PFSK-1 (cell line): Measurements from ENCODE around the gene DHFR.

Experiments
- FOXP2 ChIP-seq: optimal IDR thresholded peaks from 2 replicates; pipeline ENCODE3; 2011; ENCODE audit warnings: borderline replicate concordance, control low read depth, inconsistent platforms; ENCODE audit not compliant: insufficient read depth; ENCODE audit errors: extremely low read length, extremely low read depth
- POLR2AphosphoS5 ChIP-seq: IDR thresholded peaks from 2 replicates; pipeline ENCODE4 v1.6.1; 2012; ENCODE audit warnings: low read depth, mild to moderate bottlenecking, control low read depth, low read length, moderate library complexity
- SIN3A ChIP-seq: IDR thresholded peaks from 2 replicates; pipeline ENCODE4 v1.6.1; 2012; ENCODE audit warnings: mild to moderate bottlenecking, low read length, moderate library complexity, borderline replicate concordance; ENCODE audit not compliant: insufficient read depth
- TAF1 ChIP-seq: IDR thresholded peaks from 2 replicates; pipeline ENCODE4 v1.6.1; 2012; ENCODE audit warnings: low read length, control low read depth, borderline replicate concordance; ENCODE audit not compliant: insufficient read depth
- TF ChIP-seq, protein P1 (sequence below), 2 experiments: IDR thresholded peaks; 2 replicates each; pipeline versions ENCODE4 v1.6.1 to v1.8.0; 2011 to 2012; ENCODE audit warnings: low read depth in 2 of 2, low read length in 2 of 2, control low read depth in 1 of 2, inconsistent platforms in 1 of 2, mild to moderate bottlenecking in 1 of 2, moderate library complexity in 1 of 2; ENCODE audit not compliant: insufficient read depth in 1 of 2

DNA sequence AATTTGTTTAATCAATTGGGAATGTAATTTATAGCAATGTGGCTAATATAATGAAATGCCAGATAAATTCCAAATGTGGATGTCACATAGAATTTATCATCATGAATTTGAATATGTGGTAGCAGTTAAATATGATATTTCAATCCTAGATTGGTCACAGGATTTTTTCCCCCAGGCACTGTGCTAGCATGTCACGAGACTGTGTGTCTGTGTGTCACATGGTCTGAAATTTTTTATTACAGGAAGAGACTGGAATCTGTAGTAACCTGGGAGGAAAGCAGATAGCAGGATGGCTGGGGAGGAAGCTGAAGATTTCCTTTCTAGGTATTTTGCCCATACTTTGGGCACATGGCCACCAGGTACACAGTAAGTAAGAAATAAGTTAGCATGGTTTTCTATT, 35.7 kb downstream of the DHFR start:
- TF ChIP-seq POLR2AphosphoS5 (no peak), SIN3A (no peak), TAF1 (no peak), FOXP2 (no peak)
- TF ChIP-seq, protein P1, sequence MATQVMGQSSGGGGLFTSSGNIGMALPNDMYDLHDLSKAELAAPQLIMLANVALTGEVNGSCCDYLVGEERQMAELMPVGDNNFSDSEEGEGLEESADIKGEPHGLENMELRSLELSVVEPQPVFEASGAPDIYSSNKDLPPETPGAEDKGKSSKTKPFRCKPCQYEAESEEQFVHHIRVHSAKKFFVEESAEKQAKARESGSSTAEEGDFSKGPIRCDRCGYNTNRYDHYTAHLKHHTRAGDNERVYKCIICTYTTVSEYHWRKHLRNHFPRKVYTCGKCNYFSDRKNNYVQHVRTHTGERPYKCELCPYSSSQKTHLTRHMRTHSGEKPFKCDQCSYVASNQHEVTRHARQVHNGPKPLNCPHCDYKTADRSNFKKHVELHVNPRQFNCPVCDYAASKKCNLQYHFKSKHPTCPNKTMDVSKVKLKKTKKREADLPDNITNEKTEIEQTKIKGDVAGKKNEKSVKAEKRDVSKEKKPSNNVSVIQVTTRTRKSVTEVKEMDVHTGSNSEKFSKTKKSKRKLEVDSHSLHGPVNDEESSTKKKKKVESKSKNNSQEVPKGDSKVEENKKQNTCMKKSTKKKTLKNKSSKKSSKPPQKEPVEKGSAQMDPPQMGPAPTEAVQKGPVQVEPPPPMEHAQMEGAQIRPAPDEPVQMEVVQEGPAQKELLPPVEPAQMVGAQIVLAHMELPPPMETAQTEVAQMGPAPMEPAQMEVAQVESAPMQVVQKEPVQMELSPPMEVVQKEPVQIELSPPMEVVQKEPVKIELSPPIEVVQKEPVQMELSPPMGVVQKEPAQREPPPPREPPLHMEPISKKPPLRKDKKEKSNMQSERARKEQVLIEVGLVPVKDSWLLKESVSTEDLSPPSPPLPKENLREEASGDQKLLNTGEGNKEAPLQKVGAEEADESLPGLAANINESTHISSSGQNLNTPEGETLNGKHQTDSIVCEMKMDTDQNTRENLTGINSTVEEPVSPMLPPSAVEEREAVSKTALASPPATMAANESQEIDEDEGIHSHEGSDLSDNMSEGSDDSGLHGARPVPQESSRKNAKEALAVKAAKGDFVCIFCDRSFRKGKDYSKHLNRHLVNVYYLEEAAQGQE (IDR thresholded peaks at IDR 0.05; ENCODE audit: insufficient read depth in 1 of 2, low read depth in 2 of 2, low read length in 2 of 2): no peak
